Mucosa of descending colon (tissue), 3 donors: ENCODE results near the gene KRT86. TPM values are rescaled to one million over a fixed set of nuclear protein-coding genes. Genes with fewer than 3 reads are reported as not detected.

Source experiments
- ATAC-seq: fragments of 200-7000 bp; cut with Tn5 transposase; one replicate; pipeline ENCODE4 v1.9.1; 2020; ENCODE audit warnings: mild to moderate bottlenecking, moderate library complexity
- DNase-seq, 3 donors: peaks; one replicate each; pipeline ENCODE4 v3.0.0-alpha.2; 2020
- H3K36me3 ChIP-seq: fragments of 200-600 bp; one replicate; pipeline ENCODE4 v1.8.0; 2021; ENCODE audit warnings: low read depth, mild to moderate bottlenecking
- H3K4me1 ChIP-seq: fragments of 200-600 bp; one replicate; pipeline ENCODE4 v1.8.0; 2021; ENCODE audit warnings: low read depth, mild to moderate bottlenecking
- H3K4me3 ChIP-seq: fragments of 200-600 bp; one replicate; pipeline ENCODE4 v1.8.0; 2021; ENCODE audit warnings: mild to moderate bottlenecking
- H3K9me3 ChIP-seq: fragments of 200-600 bp; one replicate; pipeline ENCODE4 v1.8.0; 2021; ENCODE audit warnings: mild to moderate bottlenecking
- CTCF ChIP-seq: fragments of 200-600 bp; IDR thresholded peaks from one replicate; pipeline ENCODE4 v1.8.0; 2022; ENCODE audit warnings: antibody characterized with exemption, mild to moderate bottlenecking
- intact Hi-C, 2 donors: fragments of 100-400 bp; cut with DNase I in 1 of 2; cut with micrococcal nuclease in 1 of 2; formaldehyde crosslinking; loops; one replicate each; pipeline versions ENCODE4 v1.11.0 to v1.11.1; 2022; cut with DNase I, micrococcal nuclease
- total RNA-seq, 3 donors: library from RNA; stranded (reverse); fragmentation: NEBNext Ultra II Directional in 2 of 3; extraction: Animal tissue kit (Norgen Biotek cat#: 25700) in 2 of 3; gene quantifications; one replicate each; pipeline versions ENCODE4 v1.2.1 to v1.2.4, GENCODE V29; 2021 to 2023
- donor health status: DM: no; HTN: no; CAD: no; lungs with moderate emphysema.
- donor health status: DM: no; HTN: no; CAD: no.
- donor health status: DM: no; HTN: yes; CAD: no.

Gene KRT86
- total RNA-seq, 3 donors from 2014 or later = 0.35 to 0.58 TPM; not detected in 1

GRCh38 chr12:52242442-52243258, 31.8 kb upstream of the KRT86 start:
- H3K9me3 ChIP-seq = no peaks in the 10 kb centered on the region
- no peak for DNase-seq
- no peak for ATAC-seq
- no peaks in the 10 kb centered on the region for H3K36me3 ChIP-seq
- peaks cover 10% of the 10 kb centered on the region for H3K4me1 ChIP-seq
- no peak overlapping the region for H3K4me3 ChIP-seq
- TF ChIP-seq CTCF = no peak
- intact Hi-C loops = no loop called here

- Histone ChIP-seq H3K4me1 (peaks cover 10% of the 10 kb centered on the region), H3K36me3 (no peaks in the 10 kb centered on the region), H3K9me3 (no peaks in the 10 kb centered on the region), H3K4me3 (no peak overlapping the region)
- ATAC-seq (no peak), DNase-seq (no peak)
- TF ChIP-seq CTCF = no peak
- intact Hi-C loops = no loop called here
Observed at GRCh38 chr12:52243259-52243855, 31.1 kb upstream of the KRT86 start.

- no peak overlapping the region for H3K4me3 ChIP-seq
- no peak for TF ChIP-seq CTCF
- ATAC-seq (peak; percentile 89), DNase-seq (peak; percentile 44 to 87 (median 63))
- H3K9me3 ChIP-seq = no peaks in the 10 kb centered on the region
- intact Hi-C loops = no loop called here
- H3K4me1 ChIP-seq = peaks cover 10% of the 10 kb centered on the region
- no peaks in the 10 kb centered on the region for H3K36me3 ChIP-seq
Observed at GRCh38 chr12:52243856-52244614, 30.4 kb upstream of the KRT86 start.

GRCh38 chr12:52244615-52244994, 29.8 kb upstream of the KRT86 start:
- no peak overlapping the region for H3K4me3 ChIP-seq
- intact Hi-C loops = no loop called here
- H3K4me1 ChIP-seq = peaks cover 10% of the 10 kb centered on the region
- TF ChIP-seq CTCF = no peak
- H3K9me3 ChIP-seq = no peaks in the 10 kb centered on the region
- no peak for DNase-seq
- no peak for ATAC-seq
- H3K36me3 ChIP-seq = no peaks in the 10 kb centered on the region

- intact Hi-C loops = no loop called here
- Histone ChIP-seq H3K36me3 (no peaks in the 10 kb centered on the region), H3K4me1 (peaks cover 10% of the 10 kb centered on the region), H3K4me3 (no peak overlapping the region), H3K9me3 (no peaks in the 10 kb centered on the region)
- no peak for ATAC-seq
- DNase-seq = no peak
- no peak for TF ChIP-seq CTCF
Observed at GRCh38 chr12:52245259-52245961, 29.0 kb upstream of the KRT86 start.
